ENCODE measurements around the gene LSM4.

The LSM4 gene

DNA sequence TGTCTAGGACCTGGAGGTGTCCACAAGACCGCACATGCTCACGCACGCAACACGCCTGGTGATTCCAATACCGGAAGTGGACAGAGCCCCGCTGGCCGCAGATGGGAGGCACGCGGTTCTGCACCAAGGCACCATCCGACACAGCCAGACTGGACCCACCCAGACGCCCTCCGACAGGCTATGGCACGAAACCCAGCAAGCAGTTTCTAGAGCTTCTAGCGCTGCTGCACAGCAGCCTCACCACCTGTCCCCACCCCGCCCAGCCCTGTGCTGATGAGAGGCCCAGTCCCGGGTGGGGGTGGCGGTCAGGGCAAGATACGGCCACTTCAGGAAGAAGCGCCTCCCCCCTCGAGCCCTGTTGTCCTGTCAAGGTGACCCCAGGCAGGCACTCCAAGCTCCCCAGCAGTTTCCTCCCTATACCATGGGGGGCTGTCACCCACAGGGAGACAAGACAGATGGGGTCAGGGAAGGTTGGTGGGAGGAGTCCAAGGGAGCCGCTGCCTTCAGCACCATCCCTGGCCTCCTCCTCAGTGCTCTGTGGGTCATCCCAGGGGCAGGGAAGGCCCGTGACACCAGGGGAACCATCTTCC, 11.3 kb downstream of the LSM4 start:
- DNase-seq (ENCODE audit: low read depth): no peak

GRCh38 chr19:18310966-18311365, 11.9 kb downstream of the LSM4 start:
- no peak for TF ChIP-seq CTCF (conservative IDR thresholded peaks at IDR 0.05; ENCODE audit: low read depth, low read length)
- no peak for DNase-seq (ENCODE audit: low read depth)
- no peak overlapping the region for H3K4me3 ChIP-seq (ENCODE audit: low read depth, low read length)

More for the DNA sequence above, 11.3 kb downstream of the LSM4 start:
- TF ChIP-seq CTCF (conservative IDR thresholded peaks at IDR 0.05; ENCODE audit: low read depth, low read length): no peak
- no peak overlapping the region for H3K4me3 ChIP-seq (ENCODE audit: low read depth, low read length)

DNA sequence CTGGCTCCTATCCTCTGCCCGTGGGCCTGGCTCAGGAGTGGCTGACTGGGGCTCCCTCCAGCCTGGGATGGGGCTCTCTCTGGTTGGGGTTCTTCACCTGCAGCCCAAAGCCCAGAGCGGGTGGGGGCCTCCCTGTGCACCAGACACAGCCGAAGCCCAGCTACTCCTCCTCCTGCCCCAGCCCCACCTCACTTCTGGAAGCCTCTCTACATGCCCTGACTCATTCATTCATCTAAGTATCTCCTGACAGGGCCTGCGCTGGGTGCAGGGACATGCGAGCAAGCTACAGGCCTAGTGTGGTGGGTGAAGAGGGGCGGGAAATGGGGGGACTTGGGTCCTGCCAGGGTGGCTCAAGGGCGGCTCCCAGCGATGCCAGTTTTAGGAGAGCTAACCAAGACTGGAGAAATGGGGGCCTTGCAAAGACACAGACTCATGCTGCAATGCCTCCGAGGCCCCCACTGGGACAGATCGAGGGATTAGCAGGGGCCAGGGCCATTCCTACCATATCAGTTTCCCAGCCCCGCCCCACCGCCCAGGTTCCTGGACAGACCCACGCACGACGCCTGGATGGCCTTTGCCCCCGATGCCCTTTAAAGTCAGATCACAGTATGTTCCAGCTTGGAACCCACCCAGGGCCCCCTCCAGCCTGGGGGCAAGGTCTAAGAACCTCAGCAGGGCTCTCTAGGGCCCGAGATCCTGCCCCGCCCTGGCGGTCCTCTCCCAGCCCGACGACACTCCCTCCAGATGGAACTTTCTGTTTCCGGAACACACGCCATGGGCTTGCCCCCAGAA, 12.6 kb downstream of the LSM4 start:
- no peak for TF ChIP-seq CTCF (conservative IDR thresholded peaks at IDR 0.05; ENCODE audit: low read depth, low read length)
- H3K4me3 ChIP-seq (ENCODE audit: low read depth, low read length): no peak overlapping the region
- no peak for DNase-seq (ENCODE audit: low read depth)

DNA sequence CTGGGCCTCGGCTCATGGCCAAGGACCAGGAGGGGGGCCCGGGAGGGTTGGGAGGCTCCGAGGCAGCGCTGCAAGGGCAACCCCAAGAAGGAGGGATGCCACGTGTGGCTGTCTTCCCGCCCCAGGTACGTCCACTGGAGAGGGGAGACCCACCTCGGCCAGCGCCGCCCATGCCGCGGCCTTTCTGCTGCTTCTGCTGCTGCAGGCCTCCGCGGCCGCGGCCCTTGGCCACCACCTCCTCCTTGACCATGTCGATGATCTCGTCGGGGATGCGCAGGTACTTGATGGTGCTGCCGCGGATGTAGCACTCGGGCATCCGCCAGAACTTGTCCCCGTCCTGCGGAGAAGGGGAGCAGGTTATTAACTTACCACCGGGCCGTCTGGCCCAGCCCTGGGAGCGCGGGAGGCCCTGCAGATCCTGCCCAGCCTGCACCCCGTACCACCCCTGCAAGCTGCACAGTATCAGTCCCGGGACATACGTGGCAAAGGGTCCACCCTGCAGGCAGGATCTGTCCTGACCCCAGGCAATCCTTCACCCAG, 13.3 kb downstream of the LSM4 start:
- DNase-seq (ENCODE audit: low read depth): no peak
- no peak overlapping the region for H3K4me3 ChIP-seq (ENCODE audit: low read depth, low read length)
- TF ChIP-seq CTCF (conservative IDR thresholded peaks at IDR 0.05; ENCODE audit: low read depth, low read length): no peak

- no peak overlapping the region for H3K4me3 ChIP-seq (ENCODE audit: low read depth, low read length)
- no peak for TF ChIP-seq CTCF (conservative IDR thresholded peaks at IDR 0.05; ENCODE audit: low read depth, low read length)
- no peak for DNase-seq (ENCODE audit: low read depth)
Measured at GRCh38 chr19:18308948-18309325, 13.9 kb downstream of the LSM4 start.

- no peak for TF ChIP-seq CTCF (conservative IDR thresholded peaks at IDR 0.05; ENCODE audit: low read depth, low read length)
- no peak for DNase-seq (ENCODE audit: low read depth)
- H3K4me3 ChIP-seq (ENCODE audit: low read depth, low read length): no peak overlapping the region
Measured at GRCh38 chr19:18308051-18308947, 14.6 kb downstream of the LSM4 start.
